Activated CD8-positive, alpha-beta memory T cell treated with anti-CD3 and anti-CD28 coated beads for 24 hours (primary cell): Measurements from ENCODE around the gene TAF6L.
A peak's percentile ranks its signal among the peaks of the same experiment; 100 is the strongest.
"Not testable (repeated sequence)": the region's sequence is repeated elsewhere in the genome, so short reads cannot be mapped to it uniquely, and the experiment has no call there.

Experiments
- DNase-seq: peaks from one replicate; pipeline ENCODE4 v3.0.0-alpha.2; 2020

Gene TAF6L

GRCh38 chr11:62805961-62806441, 34.8 kb downstream of the TAF6L start:
- peak; percentile 75 for DNase-seq

DNA sequence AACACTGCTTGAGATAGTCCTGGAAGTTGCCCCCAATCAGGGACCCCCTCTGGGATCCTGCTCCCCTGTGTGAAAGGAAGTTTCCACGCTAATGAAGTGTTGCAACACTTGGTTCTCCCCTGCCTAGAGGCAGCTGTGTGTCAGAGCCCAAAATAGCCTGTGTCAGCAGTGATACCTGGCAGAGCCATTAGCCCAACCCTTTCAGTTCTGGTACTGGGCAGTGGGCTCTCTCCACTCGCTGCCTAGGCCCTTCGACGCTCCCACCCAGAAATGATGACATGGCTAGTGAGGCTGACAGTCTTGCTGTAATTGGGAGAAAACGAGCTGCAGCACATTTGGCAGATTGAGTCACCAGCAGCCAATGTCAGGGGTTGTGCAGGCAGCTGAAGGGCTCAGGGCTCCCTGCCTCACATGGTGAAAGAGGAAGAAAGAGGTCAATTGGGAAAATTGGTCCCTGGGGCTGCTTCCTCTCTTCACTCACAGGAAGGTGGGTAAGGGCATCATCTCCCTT, 35.5 kb downstream of the TAF6L start:
- DNase-seq: no peak

DNA sequence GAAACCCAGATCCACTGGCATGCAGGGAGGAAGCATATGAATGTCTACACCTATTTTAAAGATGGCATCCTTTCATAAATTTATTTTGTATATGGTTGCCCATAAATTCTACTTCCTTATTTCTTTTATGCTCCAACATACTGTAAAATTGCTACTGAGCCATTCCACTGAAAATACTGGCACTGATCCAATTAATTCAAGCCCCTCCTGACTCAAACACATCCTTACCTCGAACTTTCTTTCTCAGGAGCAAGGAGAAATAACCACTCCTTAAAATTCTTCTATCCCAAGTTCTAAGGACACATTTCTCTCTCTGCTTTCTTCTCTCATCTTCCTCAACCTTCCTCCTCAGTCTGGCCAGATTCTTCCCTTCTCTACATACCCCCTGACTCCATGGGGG, 39.6 kb downstream of the TAF6L start:
- no peak for DNase-seq

DNA sequence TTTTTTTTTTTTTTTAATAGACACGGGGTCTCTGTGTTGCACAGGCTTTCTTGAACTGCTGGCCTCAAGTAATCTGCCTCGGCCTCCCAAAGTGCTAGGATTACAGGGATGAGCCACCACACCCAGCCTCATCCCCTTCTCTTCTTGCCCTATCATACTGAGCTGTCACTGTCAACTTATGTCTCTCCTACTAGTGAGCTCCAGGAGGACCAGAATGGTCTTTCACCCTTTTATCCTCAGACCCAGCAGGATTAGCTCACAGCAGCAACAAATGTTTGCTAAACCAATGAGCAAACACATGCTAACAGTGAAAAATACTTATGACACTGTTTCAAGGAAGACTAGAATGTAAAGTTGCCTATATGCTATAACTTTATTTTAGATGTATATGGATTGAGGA, 40.5 kb downstream of the TAF6L start:
- DNase-seq: no peak

DNA sequence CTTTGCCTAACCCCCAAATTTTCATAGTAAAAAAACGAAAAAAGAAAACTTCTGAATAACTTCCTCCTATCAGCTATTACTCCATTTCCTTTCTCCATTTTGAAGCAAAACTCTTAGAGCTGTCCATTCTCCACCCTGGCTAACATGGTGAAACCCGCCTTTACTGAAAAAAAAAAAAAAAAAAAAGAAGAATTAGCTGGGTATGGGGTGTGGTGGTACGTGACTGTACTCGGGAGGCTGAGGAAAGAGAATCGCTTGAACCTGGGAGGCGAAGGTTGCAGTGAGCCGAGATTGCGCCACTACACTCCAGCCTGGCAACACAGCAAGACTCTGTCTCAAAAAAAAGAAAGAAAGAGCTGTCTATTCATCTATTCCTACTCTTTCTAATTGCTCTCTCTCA, 45.4 kb downstream of the TAF6L start:
- DNase-seq: no peak

GRCh38 chr11:62817129-62817528, 45.9 kb downstream of the TAF6L start:
- DNase-seq: no peak

- no peak for DNase-seq
These were observed 52.5 kb downstream of the TAF6L start for GRCh38 chr11:62823677-62824076.

DNA sequence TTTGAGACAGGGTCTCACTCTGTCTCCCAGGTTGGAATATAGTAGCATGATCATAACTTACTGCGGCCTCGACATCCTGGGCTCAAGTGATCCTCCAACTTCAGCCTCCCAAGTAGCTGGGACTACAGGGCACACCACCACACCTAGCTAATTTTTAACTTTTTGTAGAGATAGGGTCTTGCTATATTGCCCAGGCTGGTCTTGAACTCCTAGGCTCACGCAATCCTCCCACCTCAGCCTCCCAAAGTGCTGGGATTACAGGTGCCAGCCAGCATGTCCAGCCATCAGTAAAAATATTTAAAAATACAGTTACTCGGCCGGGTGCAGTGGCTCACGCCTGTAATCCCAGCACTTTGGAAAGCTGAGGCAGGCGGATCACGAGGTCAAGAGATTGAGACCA, 56.9 kb downstream of the TAF6L start:
- not testable (repeated sequence) for DNase-seq

DNA sequence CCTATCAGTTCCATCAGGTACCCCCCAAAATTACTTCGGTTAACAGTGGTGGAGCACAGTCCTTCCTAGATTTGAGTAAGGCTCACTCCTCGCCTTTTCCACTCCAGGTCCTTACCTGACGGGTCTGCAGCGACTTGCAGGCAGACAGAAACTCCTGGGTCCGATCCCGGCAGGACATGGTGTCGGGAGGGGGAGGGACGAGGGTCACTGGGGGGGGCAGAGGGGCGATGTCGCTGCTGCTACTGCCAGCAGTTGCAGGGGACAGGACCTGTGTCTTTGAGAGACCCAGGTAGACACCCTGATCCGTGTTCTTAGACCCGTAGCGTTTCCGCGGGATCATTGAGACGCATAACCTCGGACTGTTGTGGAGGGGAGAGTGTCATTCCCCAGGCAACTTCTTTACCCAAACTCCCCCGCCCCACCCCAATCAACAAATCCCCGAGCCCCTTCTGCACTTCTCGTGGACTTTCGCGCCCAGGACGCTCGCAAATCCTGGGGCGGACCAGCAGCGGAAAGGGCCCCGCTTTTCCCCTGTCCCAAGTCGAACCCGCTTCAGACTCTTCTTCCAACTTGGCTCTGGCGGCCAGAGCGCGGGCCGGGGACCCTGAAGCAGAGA, 59.8 kb downstream of the TAF6L start:
- no peak for DNase-seq

GRCh38 chr11:62831520-62832335, 60.5 kb downstream of the TAF6L start, which contains the start of gene STX5:
Gene STX5, minus strand, starts transcription at chr11:62832051. Its CDS starts 808 bp downstream, at chr11:62831243.
- DNase-seq: peak; percentile 100

- peak; percentile 70 for DNase-seq
These were observed 61.4 kb downstream of the TAF6L start, which contains the start of gene TEX54 for GRCh38 chr11:62832336-62833234. Gene TEX54, minus strand, starts transcription at chr11:62832841.

DNA sequence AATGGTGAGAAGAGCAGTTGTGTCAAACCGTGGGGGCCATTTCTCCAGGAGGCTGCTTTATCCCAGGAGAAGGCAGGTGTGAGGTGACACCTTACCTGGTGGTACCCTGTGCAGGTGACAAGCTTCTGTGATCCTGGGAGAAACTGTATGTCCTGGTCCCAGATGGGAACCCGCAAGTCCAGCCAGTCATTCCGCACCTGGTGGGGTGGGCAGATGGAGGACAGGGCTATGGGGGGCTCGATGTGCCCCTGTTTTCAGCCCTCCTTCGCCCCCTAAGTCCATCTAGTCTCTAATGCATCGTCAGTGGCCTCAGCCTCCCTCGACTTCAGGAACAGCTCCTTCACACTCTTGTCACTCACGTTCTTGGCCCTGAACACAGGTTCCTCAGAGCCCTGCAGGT, 64.1 kb downstream of the TAF6L start:
- DNase-seq: no peak
